Eye (tissue), 1 donor: ENCODE measurements around the gene NUP133.
"Not testable (repeated sequence)": the region's sequence is repeated elsewhere in the genome, so short reads cannot be mapped to it uniquely, and the experiment has no call there.

Experiments used
- DNase-seq: peaks from one replicate; pipeline ENCODE4 v3.0.0-alpha.2; 2015

NUP133 gene

DNA sequence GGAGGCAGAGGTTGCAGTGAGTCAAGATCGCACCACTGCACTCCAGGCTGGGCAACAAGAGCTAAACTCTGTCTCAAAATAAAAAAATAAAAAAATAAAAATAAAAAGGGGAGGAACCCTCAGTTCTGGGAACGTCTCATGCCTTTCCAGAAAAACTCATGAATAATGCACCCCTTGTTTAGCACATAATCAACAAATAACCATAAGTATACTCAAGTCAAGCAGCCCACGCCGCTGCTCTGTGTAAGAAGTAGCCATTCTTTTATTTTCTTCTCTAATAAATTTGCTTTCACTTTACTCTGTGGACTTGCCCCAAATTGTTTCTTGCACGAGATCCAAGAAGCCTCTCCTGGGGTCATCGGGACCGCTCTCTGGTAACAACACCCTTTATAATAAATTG lies 59.8 kb downstream of the NUP133 start:
- DNase-seq: no peak

GRCh38 chr1:229447809-229448252 lies 60.3 kb downstream of the NUP133 start:
- DNase-seq: no peak

DNA sequence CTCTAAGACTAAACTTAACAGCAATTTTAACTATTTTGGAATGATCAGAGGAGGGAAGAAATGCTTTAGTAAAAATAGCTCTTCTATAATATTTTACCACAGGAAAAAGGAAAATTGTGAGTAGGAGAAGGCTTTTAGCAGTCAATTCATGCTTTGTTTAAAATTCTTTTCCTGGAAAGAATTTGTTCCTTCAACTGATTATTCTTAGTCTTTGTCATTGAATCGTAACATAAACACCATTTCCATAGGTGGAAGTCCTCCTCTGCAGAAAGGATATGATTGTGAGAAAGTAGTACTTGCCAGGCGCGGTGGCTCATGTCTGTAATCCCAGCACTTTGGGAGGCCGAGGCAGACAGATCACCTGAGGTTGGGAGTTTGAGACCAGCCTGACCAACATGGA lies 62.3 kb downstream of the NUP133 start:
- DNase-seq: no peak

DNA sequence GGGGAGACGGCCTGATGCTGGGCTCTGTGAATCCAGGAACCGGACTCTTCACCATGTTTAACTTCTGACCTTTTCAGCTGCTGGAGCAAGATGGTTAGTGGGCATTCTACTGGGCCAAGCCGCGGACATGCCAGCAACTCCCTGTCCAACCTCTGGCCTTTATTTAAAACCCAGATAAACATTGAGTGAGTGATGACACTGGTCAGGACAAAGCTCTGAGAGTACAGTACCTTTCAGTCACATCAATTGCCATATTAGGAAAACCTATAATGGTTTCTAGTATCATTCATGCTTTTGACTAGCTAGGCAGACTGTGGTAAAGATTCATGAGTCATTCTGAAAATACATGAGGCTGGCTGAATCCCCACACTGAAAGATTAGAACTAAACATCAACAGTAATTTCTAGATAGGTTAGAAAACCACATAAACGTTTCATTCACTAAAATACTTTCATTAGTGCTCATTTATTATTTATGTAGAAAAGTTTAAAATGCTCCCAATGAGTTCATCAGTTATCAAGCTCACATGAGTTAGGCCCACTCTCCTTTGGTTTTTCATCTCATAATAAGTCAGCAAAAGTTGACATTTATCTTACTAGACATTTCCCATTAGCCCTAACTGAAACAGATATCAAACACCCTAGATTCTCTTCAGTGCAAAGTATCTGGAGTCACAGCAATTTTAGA lies 67.1 kb downstream of the NUP133 start:
- no peak for DNase-seq

DNA sequence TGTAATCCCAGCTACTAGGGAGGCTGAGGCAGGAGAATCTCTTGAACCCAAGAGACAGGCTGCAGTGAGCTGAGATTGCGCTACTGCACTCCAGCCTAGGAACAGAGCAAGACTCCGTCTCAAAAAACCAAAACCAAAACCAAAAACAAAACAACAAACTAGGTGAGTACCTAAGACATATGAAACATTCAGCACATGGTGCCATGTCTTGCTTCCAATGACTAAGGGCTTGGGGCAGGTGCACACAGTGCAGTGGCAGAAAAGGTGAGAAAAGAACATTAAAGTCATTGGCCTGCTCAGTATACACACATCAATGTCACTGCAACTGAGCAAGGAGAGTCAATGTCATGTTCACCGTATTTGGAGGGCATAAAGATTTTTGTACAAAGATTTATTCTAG lies 70.1 kb downstream of the NUP133 start:
- DNase-seq: no peak

DNA sequence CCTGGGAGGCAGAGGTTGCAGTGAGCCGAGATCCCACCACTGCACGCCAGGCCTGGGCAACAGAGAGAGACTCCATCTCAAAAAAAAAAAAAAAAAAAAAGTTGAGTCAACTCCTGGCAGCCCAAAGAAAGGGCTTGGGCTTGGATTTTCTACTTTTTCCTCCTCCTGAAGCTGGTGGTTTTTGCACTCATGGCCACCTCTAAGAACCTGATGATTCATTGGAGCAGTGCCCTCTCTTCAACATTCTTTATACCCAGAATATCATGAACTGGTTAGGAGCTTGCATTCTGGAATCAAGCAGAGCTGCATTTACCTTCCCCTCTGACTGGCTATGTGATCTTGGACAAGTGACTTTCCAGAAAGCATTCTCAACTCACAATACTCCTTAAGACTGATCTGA lies 70.7 kb downstream of the NUP133 start:
- no peak for DNase-seq

GRCh38 chr1:229436201-229436600 lies 71.9 kb downstream of the NUP133 start:
- no peak for DNase-seq

- DNase-seq: peak; percentile 46
These were observed 73.5 kb downstream of the NUP133 start for GRCh38 chr1:229434641-229435051.

DNA sequence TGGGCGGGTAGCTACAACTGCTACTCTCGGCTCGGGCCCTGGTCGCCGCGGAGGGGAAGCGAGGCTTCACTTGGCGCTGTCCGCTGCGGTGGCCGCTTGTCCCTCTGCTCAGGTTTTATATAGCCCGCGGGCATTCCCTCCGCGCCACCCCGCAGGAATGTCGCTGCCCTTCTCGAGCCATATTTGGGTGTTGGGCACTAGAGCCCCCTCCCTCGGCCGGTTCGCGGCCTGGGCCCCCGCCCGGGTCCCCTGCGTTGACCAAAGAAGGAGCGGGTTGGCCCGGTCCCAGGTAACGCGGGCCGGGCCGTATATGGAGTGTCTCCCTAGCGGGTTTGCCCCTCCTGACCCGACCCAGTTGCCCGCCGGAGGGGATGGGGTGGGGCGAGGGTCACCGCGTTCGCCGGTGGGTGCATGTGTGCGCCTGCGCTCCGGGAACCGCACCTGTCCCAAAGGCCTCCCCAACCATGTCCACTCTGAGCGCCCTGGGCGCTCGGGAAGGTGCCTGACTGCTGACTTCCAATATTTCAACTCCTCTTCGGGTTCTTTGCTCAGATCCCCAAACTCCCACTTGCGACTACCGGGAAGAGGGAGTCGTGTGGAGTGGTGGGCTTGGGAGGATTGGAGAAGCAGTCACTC lies 74.0 kb downstream of the NUP133 start, which contains the start of gene ACTA1:
Gene ACTA1 (minus strand): TSS at position 90 of the 636 bp plus-strand sequence. CDS start 979 bp downstream, outside the sequence.
- peak; percentile 43 for DNase-seq

DNA sequence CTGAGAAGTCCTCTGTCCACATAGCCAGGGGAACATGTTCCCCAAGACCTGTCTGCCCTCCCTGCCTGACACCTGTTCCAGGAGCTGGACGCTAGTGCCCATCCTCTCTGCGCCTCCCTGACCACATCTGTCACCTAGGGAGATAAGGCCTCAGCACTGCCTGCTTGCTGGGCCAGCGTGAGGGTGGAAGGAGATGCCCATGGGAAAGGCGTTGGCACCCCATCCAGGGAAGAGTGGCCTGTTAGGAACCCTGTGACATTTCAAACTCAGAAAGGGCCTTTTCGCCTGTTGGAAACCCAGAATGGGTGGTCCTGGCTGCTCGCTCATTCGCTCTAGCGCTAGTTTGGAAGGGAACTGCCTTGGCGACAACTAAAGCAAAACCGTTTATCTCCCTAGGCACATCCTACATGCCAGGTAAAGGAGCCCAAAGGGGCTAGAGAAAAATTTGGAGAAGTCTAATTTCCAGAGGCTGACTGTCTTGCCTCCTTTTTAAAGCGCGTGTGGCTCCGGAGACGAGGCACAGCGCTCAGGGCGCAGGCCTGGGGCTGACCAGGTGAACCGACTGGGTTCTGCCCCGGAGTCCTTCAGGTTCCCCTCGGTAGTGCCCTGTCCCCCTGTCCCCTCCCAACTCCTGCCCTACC lies 74.7 kb downstream of the NUP133 start:
- DNase-seq: peak; percentile 30

DNA sequence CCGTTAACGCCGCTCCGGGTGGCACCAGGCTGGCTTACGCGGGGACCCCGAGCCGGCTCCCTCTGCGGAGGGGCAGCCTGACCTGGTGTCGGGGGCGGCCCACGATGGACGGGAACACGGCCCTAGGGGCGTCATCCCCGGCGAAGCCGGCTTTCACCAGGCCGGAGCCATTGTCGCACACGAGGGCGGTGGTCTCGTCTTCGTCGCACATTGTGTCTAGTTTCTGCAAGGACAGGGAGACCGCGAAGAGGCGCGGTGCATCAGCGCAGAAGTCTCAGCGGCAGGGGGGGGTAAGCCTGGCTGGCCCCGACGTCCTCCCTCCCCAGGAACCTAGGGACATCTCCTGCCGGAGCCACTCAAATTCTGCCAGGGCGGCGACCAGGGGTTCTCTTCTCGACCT lies 75.2 kb downstream of the NUP133 start:
- DNase-seq: peak; percentile 12

- DNase-seq: peak; percentile 52
These were observed 76.1 kb downstream of the NUP133 start for GRCh38 chr1:229432116-229432461.

DNA sequence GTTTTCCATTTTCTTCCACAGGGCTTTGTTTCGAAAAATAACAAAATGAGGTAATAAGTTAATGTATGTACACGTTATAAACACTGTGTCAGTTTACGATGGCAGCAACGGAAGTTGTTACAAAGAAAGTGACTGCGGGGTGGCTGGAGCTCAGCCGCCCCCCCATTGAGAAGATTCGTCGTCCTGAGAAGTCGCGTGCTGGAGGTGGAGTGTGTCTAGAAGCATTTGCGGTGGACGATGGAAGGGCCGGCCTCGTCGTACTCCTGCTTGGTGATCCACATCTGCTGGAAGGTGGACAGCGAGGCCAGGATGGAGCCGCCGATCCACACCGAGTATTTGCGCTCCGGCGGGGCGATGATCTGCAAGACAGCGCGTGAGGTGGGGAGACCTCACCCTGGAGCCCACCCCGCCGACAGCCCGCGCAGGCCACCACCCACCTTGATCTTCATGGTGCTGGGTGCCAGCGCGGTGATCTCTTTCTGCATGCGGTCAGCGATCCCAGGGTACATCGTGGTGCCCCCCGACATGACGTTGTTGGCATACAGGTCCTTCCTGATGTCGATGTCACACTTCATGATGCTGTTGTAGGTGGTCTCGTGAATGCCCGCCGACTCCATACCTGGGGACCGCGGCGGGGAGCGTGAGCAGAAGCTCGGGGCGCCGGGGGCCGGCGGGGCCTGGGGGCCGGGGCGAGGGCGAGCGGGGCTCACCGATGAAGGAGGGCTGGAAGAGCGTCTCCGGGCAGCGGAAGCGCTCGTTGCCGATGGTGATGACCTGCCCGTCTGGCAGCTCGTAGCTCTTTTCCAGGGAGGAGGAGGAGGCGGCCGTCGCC lies 76.6 kb downstream of the NUP133 start:
- DNase-seq: peak; percentile 24

- DNase-seq: peak; percentile 84
These were observed 77.3 kb downstream of the NUP133 start for GRCh38 chr1:229430761-229431283.

DNA sequence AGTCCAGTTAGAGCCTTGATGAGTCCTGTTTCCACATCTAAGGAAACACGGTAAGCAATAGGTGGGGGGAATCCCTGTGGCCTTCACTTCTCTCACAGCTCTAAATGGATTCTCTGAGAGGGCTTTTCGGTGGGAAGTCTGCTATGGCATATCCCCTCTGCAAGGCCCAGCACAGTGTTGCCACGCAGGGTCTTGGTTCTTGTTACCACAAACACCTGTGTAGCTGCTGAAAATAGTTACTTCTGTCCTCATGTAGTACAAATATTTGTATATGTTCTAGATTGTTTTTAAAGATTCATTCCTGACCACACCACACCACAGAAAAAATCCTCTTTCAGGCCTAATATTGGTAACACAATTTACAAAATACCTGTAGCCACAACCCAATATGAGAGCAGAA lies 79.9 kb downstream of the NUP133 start:
- no peak for DNase-seq

DNA sequence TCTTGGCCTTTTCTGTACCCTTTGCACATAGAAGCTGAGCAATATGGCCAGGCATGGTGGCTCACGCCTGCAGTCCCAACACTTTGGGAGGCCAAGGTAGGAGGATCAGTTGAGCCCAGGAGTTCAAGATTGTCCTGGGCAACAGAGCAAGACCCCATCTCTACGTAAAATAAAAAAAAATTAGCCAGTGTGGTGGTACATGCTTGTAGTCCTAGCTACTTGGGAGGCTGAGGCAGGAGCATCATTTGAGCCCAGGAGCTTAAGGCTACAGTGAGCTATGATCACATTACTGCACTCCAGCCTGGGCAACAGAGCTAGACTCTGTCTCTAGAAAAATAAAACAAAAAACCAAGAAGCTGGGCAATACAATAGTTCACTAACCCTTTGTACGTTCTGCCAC lies 80.6 kb downstream of the NUP133 start:
- no peak for DNase-seq

DNA sequence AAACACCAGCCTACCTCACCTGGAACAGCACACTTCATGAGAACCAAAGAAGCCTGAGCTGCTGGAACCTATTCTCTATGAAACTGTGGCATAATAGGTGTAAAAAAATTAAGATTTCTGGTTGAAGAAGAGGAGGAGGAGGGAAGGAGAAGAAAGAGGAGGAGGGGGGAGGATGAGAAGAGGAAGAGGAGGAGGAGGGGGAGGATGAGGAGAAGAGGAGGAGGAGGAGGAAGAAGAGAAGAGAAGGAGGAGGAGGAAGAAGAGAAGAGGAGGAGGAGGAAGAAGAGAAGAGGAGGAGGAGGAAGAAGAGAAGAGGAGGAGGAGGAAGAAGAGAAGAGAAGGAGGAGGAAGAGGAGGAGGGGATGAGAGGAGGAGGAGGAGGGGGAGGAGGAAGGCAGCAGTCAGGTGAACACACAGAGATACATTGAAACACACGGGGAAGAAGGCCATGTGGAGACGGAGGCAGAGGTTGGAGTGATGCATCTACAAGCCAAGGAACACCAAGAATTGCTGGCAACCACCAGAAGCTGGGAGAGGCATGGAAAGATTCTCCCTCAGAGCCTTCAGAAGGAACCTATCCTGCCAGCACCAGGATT lies 82.5 kb downstream of the NUP133 start:
- no peak for DNase-seq

DNA sequence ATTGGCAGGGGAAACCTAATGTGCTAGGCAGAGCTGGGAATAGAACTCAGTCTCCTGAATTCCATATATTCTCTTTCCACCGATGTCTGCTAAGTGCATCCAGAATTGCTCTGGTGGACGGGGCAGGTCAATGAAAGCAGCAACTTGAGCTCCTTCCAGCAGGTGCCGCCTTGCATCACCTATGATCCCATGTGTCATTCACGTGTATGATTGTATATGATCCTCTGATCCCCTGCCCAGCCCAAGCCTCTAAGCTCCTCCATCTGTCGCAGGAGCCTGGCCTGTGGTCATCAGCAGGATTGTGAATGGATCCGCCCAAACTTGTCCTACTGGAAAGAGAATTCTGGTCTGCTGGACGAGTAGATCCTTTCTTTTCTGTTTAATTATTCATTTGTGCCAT lies 87.4 kb downstream of the NUP133 start:
- DNase-seq: peak; percentile 17

- DNase-seq: no peak
These were observed 87.9 kb downstream of the NUP133 start for GRCh38 chr1:229420224-229420623.

- not testable (repeated sequence) for DNase-seq
These were observed 89.6 kb downstream of the NUP133 start for GRCh38 chr1:229418586-229418985.

- not testable (repeated sequence) for DNase-seq
These were observed 95.3 kb downstream of the NUP133 start for GRCh38 chr1:229412810-229413209.

GRCh38 chr1:229412056-229412455 lies 96.1 kb downstream of the NUP133 start:
- DNase-seq: no peak
